HL-60 (cell line): ENCODE measurements around the gene GRID1.

ENCODE experiments used
- CTCF ChIP-seq: IDR thresholded peaks from one replicate; pipeline ENCODE4 v1.5.1; 2011; ENCODE audit warnings: low read length, control low read depth, inconsistent platforms; ENCODE audit not compliant: insufficient read depth
- GABPA ChIP-seq: IDR thresholded peaks from 2 replicates; pipeline ENCODE4 v1.6.1; 2012; ENCODE audit warnings: low read depth
- POLR2AphosphoS5 ChIP-seq: IDR thresholded peaks from 2 replicates; pipeline ENCODE4 v1.6.1; 2012; ENCODE audit warnings: low read depth
- REST ChIP-seq: IDR thresholded peaks from 2 replicates; pipeline ENCODE4 v1.6.1; 2012; ENCODE audit warnings: low read depth; ENCODE audit not compliant: insufficient replicate concordance

GRCh38 chr10:86204421-86205305, 161.9 kb downstream of the GRID1 start:
- no peak for TF ChIP-seq POLR2AphosphoS5
- TF ChIP-seq CTCF, result no peak
- no peak for TF ChIP-seq GABPA
- TF ChIP-seq REST, result no peak
